ENCODE data around the gene GSG1L2. TPM values are rescaled to one million over a fixed set of nuclear protein-coding genes. Genes with fewer than 3 reads are reported as not detected.
"Not testable (repeated sequence)": the region's sequence is repeated elsewhere in the genome, so short reads cannot be mapped to it uniquely, and the experiment has no call there.

The GSG1L2 gene
- total RNA-seq, 1 experiment from 2014 or later = not detected

- no peak for DNase-seq (ENCODE audit: low read depth, low spot score)
- intact Hi-C loops (cut with micrococcal nuclease; ENCODE audit: unreplicated experiment) = no loop called here
- BruUV-seq (replicated peaks) = no TSS peak
- no peaks in the 10 kb centered on the region for H3K36me3 ChIP-seq (ENCODE audit: control insufficient read depth, insufficient read depth, low read length)
- ChIA-PET POLR2A (no interaction called here), CTCF (no interaction called here)
- H3K27me3 ChIP-seq (ENCODE audit: control insufficient read depth, insufficient read depth, low read length) = no peaks in the 10 kb centered on the region
- no peak for TF ChIP-seq CTCF (IDR thresholded peaks at IDR 0.05)
- no peak for TF ChIP-seq TCF7L2 (IDR thresholded peaks at IDR 0.05; ENCODE audit: low read depth, low read length)
- TF ChIP-seq SIN3A (IDR thresholded peaks at IDR 0.05; ENCODE audit: borderline replicate concordance, insufficient read depth, low read depth, low read length) = no peak
- no peak for TF ChIP-seq REST (IDR thresholded peaks at IDR 0.05; ENCODE audit: insufficient read depth in 1 of 2, low read depth in 2 of 2, low read length in 1 of 2)
- no peak for TF ChIP-seq POLR2AphosphoS5 (IDR thresholded peaks at IDR 0.05; ENCODE audit: low read depth, low read length)
- H3K9me3 ChIP-seq (ENCODE audit: control insufficient read depth, insufficient read depth, low read depth, low read length) = no peaks in the 10 kb centered on the region
- no peaks in the 10 kb centered on the region for H3K4me1 ChIP-seq (ENCODE audit: control insufficient read depth, insufficient read depth, low read length)
- H3K27ac ChIP-seq (ENCODE audit: low read length) = no peak overlapping the region
- in situ Hi-C loops (cut with HindIII; ENCODE audit: low pct_unique_long_range_greater_than_20kb, low sequenced_read_pairs) = no loop called here
- no peak overlapping the region for H3K4me3 ChIP-seq (ENCODE audit: low read depth in 2 of 2, low read length in 2 of 2)
- ATAC-seq = no peak
Measured at GRCh38 chr17:9788601-9789000, 33.3 kb downstream of the GSG1L2 start.

- no peak overlapping the region for H3K27ac ChIP-seq (ENCODE audit: low read length)
- H3K4me1 ChIP-seq (ENCODE audit: control insufficient read depth, insufficient read depth, low read length) = no peaks in the 10 kb centered on the region
- no peak for DNase-seq (ENCODE audit: low read depth, low spot score)
- CTCF ChIA-PET = no interaction called here
- intact Hi-C loops (cut with micrococcal nuclease; ENCODE audit: unreplicated experiment) = no loop called here
- in situ Hi-C loops (cut with HindIII; ENCODE audit: low pct_unique_long_range_greater_than_20kb, low sequenced_read_pairs) = no loop called here
- no peaks in the 10 kb centered on the region for H3K36me3 ChIP-seq (ENCODE audit: control insufficient read depth, insufficient read depth, low read length)
- TF ChIP-seq POLR2AphosphoS5 (IDR thresholded peaks at IDR 0.05; ENCODE audit: low read depth, low read length) (no peak), SIN3A (IDR thresholded peaks at IDR 0.05; ENCODE audit: borderline replicate concordance, insufficient read depth, low read depth, low read length) (no peak), TCF7L2 (IDR thresholded peaks at IDR 0.05; ENCODE audit: low read depth, low read length) (no peak), REST (IDR thresholded peaks at IDR 0.05; ENCODE audit: insufficient read depth in 1 of 2, low read depth in 2 of 2, low read length in 1 of 2) (no peak), CTCF (IDR thresholded peaks at IDR 0.05) (no peak)
- H3K9me3 ChIP-seq (ENCODE audit: control insufficient read depth, insufficient read depth, low read depth, low read length) = no peaks in the 10 kb centered on the region
- peaks cover 4% of the 10 kb centered on the region for H3K27me3 ChIP-seq (ENCODE audit: control insufficient read depth, insufficient read depth, low read length)
- H3K4me3 ChIP-seq (ENCODE audit: low read depth in 2 of 2, low read length in 2 of 2) = no peak overlapping the region
- no peak for ATAC-seq
- no TSS peak for BruUV-seq (replicated peaks)
- POLR2A ChIA-PET = no interaction called here
Measured at GRCh38 chr17:9784544-9784943, 37.3 kb downstream of the GSG1L2 start.

GRCh38 chr17:9783465-9783864 is 38.4 kb downstream of the GSG1L2 start:
- intact Hi-C loops (cut with micrococcal nuclease; ENCODE audit: unreplicated experiment); BruUV-seq (replicated peaks); H3K4me1 ChIP-seq (ENCODE audit: control insufficient read depth, insufficient read depth, low read length); ATAC-seq; DNase-seq (ENCODE audit: low read depth, low spot score); H3K27ac ChIP-seq (ENCODE audit: low read length); H3K27me3 ChIP-seq (ENCODE audit: control insufficient read depth, insufficient read depth, low read length); H3K36me3 ChIP-seq (ENCODE audit: control insufficient read depth, insufficient read depth, low read length); POLR2A ChIA-PET; in situ Hi-C loops (cut with HindIII; ENCODE audit: low pct_unique_long_range_greater_than_20kb, low sequenced_read_pairs); H3K4me3 ChIP-seq (ENCODE audit: low read depth in 2 of 2, low read length in 2 of 2); H3K9me3 ChIP-seq (ENCODE audit: control insufficient read depth, insufficient read depth, low read depth, low read length): not testable (repeated sequence)
- CTCF ChIA-PET = interaction anchor here (0.6 kb wide), 1 partner anchor 45 kb away, joined by 10 read pairs; no protein-coding TSS in a partner anchor

Measured in Panc1 (cell line).